ENCODE data around the gene ZDHHC19.

DNA sequence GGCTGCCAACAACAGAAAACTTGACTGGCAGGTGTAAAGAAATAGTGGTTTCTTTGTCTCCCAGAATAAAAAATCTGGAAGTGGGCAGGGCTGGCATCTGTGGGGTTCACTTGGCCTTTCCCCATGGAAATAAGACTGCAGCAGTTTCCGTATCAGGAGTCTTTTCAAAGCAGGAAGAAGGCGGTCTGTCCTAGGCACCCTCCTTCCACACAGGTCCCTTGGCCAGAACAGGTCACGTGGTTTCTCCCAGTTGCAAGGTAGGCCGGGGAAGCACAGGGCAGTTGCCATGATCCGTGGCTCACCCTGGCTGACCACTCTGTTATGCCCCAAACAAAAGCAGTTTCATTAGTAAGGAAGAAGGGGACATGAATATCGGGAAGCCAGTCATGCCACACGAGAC lies 45.4 kb downstream of the ZDHHC19 start:
- TF ChIP-seq, protein P1, sequence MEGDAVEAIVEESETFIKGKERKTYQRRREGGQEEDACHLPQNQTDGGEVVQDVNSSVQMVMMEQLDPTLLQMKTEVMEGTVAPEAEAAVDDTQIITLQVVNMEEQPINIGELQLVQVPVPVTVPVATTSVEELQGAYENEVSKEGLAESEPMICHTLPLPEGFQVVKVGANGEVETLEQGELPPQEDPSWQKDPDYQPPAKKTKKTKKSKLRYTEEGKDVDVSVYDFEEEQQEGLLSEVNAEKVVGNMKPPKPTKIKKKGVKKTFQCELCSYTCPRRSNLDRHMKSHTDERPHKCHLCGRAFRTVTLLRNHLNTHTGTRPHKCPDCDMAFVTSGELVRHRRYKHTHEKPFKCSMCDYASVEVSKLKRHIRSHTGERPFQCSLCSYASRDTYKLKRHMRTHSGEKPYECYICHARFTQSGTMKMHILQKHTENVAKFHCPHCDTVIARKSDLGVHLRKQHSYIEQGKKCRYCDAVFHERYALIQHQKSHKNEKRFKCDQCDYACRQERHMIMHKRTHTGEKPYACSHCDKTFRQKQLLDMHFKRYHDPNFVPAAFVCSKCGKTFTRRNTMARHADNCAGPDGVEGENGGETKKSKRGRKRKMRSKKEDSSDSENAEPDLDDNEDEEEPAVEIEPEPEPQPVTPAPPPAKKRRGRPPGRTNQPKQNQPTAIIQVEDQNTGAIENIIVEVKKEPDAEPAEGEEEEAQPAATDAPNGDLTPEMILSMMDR (IDR thresholded peaks at IDR 0.05; ENCODE audit: low read length): no peak
- TF ChIP-seq EZH2 (IDR thresholded peaks at IDR 0.05; ENCODE audit: borderline replicate concordance, low read length): no peak

Data from OCI-LY1 (cell line).